ENCODE data around the gene BTBD9. TPM values are rescaled to one million over a fixed set of nuclear protein-coding genes. Genes with fewer than 3 reads are reported as not detected.

BTBD9 gene
- total RNA-seq, 1 experiment from 2014 or later = 4.3 TPM

- no peaks in the 10 kb centered on the region for H3K9me2 ChIP-seq (replicated peaks; ENCODE audit: low read length)
- H3K27me3 ChIP-seq (ENCODE audit: low read length) = no peaks in the 10 kb centered on the region
- peaks cover 23% of the 10 kb centered on the region for H3K4me1 ChIP-seq (ENCODE audit: insufficient read depth, low read length)
- H3K79me2 ChIP-seq (ENCODE audit: low read length) = no peaks in the 10 kb centered on the region
- no peak overlapping the region for H2AFZ ChIP-seq (ENCODE audit: low read length)
- CTCF ChIA-PET = no interaction called here
- no peak for ATAC-seq
- POLR2A ChIA-PET (ENCODE audit: unreplicated experiment) = no interaction called here
- H3F3A ChIP-seq (ENCODE audit: low read length, unreplicated experiment) = no peaks in the 10 kb centered on the region
- TF ChIP-seq EZH2phosphoT487 (IDR thresholded peaks at IDR 0.05; ENCODE audit: borderline replicate concordance, low read length) = no peak
- TF ChIP-seq EZH2 (IDR thresholded peaks at IDR 0.05; ENCODE audit: low read length, unreplicated experiment) = no peak
- TF ChIP-seq, protein P1, sequence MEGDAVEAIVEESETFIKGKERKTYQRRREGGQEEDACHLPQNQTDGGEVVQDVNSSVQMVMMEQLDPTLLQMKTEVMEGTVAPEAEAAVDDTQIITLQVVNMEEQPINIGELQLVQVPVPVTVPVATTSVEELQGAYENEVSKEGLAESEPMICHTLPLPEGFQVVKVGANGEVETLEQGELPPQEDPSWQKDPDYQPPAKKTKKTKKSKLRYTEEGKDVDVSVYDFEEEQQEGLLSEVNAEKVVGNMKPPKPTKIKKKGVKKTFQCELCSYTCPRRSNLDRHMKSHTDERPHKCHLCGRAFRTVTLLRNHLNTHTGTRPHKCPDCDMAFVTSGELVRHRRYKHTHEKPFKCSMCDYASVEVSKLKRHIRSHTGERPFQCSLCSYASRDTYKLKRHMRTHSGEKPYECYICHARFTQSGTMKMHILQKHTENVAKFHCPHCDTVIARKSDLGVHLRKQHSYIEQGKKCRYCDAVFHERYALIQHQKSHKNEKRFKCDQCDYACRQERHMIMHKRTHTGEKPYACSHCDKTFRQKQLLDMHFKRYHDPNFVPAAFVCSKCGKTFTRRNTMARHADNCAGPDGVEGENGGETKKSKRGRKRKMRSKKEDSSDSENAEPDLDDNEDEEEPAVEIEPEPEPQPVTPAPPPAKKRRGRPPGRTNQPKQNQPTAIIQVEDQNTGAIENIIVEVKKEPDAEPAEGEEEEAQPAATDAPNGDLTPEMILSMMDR (conservative IDR thresholded peaks at IDR 0.05; ENCODE audit: low read depth, low read length) = no peak
- no peak overlapping the region for H3K4me3 ChIP-seq (ENCODE audit: low read length)
- no peak overlapping the region for H3K4me2 ChIP-seq (ENCODE audit: low read length)
- DNase-seq = no peak
- H3K9ac ChIP-seq (ENCODE audit: low read length) = no peak overlapping the region
- H3K27ac ChIP-seq (ENCODE audit: low read length) = no peak overlapping the region
- no peaks in the 10 kb centered on the region for H3K36me3 ChIP-seq (ENCODE audit: low read depth, low read length)
- no peaks in the 10 kb centered on the region for H3K9me3 ChIP-seq (ENCODE audit: low read length)
- no TSS peak for BruUV-seq (replicated peaks)
- no peaks in the 10 kb centered on the region for H4K20me1 ChIP-seq (ENCODE audit: low read length)
- intact Hi-C loops (cut with micrococcal nuclease) = loop anchor here (10.0 kb wide), 1 partner anchor 337 kb away; no protein-coding TSS in a partner anchor
These were observed 481.8 kb downstream of the BTBD9 start for GRCh38 chr6:38157905-38158304.

DNA sequence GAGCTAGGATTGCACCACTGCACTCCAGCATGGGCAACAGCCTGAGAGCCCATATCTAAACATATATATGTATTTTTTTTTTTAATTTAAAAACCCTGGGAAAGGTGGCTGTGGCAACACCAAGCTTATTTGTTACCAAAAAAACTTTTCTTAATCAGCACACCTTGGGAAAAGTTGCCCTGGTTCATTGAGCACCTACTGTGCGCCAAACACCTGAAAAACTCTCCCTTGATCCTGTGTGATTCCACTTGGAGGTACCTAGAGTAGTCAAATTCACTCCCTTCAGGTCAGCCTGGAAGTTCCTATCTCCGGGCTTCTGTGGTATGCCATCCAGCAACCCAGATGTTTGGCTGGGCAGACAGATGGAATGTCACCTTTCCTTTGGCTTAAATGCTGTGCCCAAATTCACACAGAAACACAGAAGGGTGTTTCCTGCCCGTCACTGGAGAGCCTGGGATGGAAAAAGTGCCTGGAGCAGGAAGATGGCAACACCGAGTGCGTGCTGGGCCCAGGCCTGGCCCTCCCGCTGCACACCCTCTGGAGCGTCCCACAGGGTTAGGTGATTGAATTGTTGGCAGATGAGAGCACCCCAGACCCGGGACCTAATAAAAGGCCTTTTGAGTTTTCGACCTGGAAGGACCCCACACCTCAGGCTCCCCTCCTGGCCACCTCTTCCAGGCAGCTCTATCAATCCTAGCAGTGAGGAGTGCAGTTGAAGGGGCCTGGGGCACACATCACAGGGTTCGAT, 482.7 kb downstream of the BTBD9 start:
- no peaks in the 10 kb centered on the region for H3K27me3 ChIP-seq (ENCODE audit: low read length)
- no peaks in the 10 kb centered on the region for H3K36me3 ChIP-seq (ENCODE audit: low read depth, low read length)
- no peak for ATAC-seq
- no peak overlapping the region for H2AFZ ChIP-seq (ENCODE audit: low read length)
- H3K4me3 ChIP-seq (ENCODE audit: low read length) = no peak overlapping the region
- POLR2A ChIA-PET (ENCODE audit: unreplicated experiment) = no interaction called here
- H3K27ac ChIP-seq (ENCODE audit: low read length) = no peak overlapping the region
- no TSS peak for BruUV-seq (replicated peaks)
- CTCF ChIA-PET = no interaction called here
- TF ChIP-seq, protein P1 (conservative IDR thresholded peaks at IDR 0.05; ENCODE audit: low read depth, low read length) = no peak
- TF ChIP-seq EZH2 (IDR thresholded peaks at IDR 0.05; ENCODE audit: low read length, unreplicated experiment) (no peak), EZH2phosphoT487 (IDR thresholded peaks at IDR 0.05; ENCODE audit: borderline replicate concordance, low read length) (no peak)
- no peaks in the 10 kb centered on the region for H3F3A ChIP-seq (ENCODE audit: low read length, unreplicated experiment)
- DNase-seq = no peak
- no peaks in the 10 kb centered on the region for H3K79me2 ChIP-seq (ENCODE audit: low read length)
- no peak overlapping the region for H3K4me2 ChIP-seq (ENCODE audit: low read length)
- no peaks in the 10 kb centered on the region for H4K20me1 ChIP-seq (ENCODE audit: low read length)
- H3K9me3 ChIP-seq (ENCODE audit: low read length) = no peaks in the 10 kb centered on the region
- intact Hi-C loops (cut with micrococcal nuclease) = loop anchor here (10.0 kb wide), 1 partner anchor 338 kb away; no protein-coding TSS in a partner anchor
- H3K9ac ChIP-seq (ENCODE audit: low read length) = no peak overlapping the region
- peaks cover 23% of the 10 kb centered on the region for H3K4me1 ChIP-seq (ENCODE audit: insufficient read depth, low read length)
- H3K9me2 ChIP-seq (replicated peaks; ENCODE audit: low read length) = no peaks in the 10 kb centered on the region

DNA sequence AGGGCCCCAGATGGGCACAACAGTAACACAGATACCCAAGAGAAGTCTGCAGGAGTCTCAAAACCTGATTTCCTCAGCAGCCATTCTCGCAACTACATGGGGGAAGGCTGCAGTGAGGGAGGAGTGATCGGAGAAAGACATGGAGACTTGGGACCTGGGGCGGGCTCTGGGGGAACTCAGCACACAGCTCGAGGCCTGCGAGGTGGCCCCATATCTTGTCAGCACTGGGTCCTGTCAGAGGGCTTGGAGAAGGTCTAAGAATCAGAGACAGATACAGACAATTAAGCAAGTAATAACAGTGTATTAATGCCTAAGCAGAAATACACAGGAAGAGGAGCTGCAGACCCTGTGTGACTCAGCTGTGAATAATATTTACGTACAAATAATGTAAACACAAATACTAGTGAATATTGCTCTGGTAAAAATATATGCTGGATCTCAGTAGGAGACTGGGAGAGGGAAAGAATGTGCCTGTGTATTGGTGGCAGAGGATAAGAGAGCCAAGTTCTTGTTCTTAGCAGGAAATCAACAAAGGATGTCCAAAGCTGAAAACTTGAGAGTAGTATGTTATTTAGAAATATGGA, 484.0 kb downstream of the BTBD9 start:
- H3K4me2 ChIP-seq (ENCODE audit: low read length) = peak overlapping the region; percentile 52
- H3K9me3 ChIP-seq (ENCODE audit: low read length) = no peaks in the 10 kb centered on the region
- intact Hi-C loops (cut with micrococcal nuclease) = loop anchor here (10.0 kb wide), 1 partner anchor 339 kb away; no protein-coding TSS in a partner anchor
- no peaks in the 10 kb centered on the region for H3K36me3 ChIP-seq (ENCODE audit: low read depth, low read length)
- H3K4me1 ChIP-seq (ENCODE audit: insufficient read depth, low read length) = peaks cover 23% of the 10 kb centered on the region
- DNase-seq (peak; percentile 83), ATAC-seq (peak; percentile 95)
- no TSS peak for BruUV-seq (replicated peaks)
- TF ChIP-seq EZH2 (IDR thresholded peaks at IDR 0.05; ENCODE audit: low read length, unreplicated experiment) = no peak
- TF ChIP-seq, protein P1 (conservative IDR thresholded peaks at IDR 0.05; ENCODE audit: low read depth, low read length) = no peak
- no peak for TF ChIP-seq EZH2phosphoT487 (IDR thresholded peaks at IDR 0.05; ENCODE audit: borderline replicate concordance, low read length)
- H4K20me1 ChIP-seq (ENCODE audit: low read length) = no peaks in the 10 kb centered on the region
- peak overlapping the region; percentile 26; the same call in 1 of the 2 replicates for H3K9ac ChIP-seq (ENCODE audit: low read length)
- H3F3A ChIP-seq (ENCODE audit: low read length, unreplicated experiment) = no peaks in the 10 kb centered on the region
- ChIA-PET CTCF (interaction anchor here (0.5 kb wide), 1 partner anchor 365 kb away, joined by 3 read pairs; no protein-coding TSS in a partner anchor), POLR2A (ENCODE audit: unreplicated experiment) (no interaction called here)
- no peaks in the 10 kb centered on the region for H3K9me2 ChIP-seq (replicated peaks; ENCODE audit: low read length)
- H3K27me3 ChIP-seq (ENCODE audit: low read length) = no peaks in the 10 kb centered on the region
- no peak overlapping the region for H2AFZ ChIP-seq (ENCODE audit: low read length)
- H3K4me3 ChIP-seq (ENCODE audit: low read length) = no peak overlapping the region
- no peaks in the 10 kb centered on the region for H3K79me2 ChIP-seq (ENCODE audit: low read length)
- H3K27ac ChIP-seq (ENCODE audit: low read length) = peak overlapping the region; percentile 73

Measured in PC-3 (cell line).